ENCODE data around the gene PDZD2. TPM values are rescaled to one million over a fixed set of nuclear protein-coding genes. Genes with fewer than 3 reads are reported as not detected.

The PDZD2 gene
- total and polyA plus RNA-seq, 2 experiments from 2014 or later = 0.21 TPM; not detected in 1

DNA sequence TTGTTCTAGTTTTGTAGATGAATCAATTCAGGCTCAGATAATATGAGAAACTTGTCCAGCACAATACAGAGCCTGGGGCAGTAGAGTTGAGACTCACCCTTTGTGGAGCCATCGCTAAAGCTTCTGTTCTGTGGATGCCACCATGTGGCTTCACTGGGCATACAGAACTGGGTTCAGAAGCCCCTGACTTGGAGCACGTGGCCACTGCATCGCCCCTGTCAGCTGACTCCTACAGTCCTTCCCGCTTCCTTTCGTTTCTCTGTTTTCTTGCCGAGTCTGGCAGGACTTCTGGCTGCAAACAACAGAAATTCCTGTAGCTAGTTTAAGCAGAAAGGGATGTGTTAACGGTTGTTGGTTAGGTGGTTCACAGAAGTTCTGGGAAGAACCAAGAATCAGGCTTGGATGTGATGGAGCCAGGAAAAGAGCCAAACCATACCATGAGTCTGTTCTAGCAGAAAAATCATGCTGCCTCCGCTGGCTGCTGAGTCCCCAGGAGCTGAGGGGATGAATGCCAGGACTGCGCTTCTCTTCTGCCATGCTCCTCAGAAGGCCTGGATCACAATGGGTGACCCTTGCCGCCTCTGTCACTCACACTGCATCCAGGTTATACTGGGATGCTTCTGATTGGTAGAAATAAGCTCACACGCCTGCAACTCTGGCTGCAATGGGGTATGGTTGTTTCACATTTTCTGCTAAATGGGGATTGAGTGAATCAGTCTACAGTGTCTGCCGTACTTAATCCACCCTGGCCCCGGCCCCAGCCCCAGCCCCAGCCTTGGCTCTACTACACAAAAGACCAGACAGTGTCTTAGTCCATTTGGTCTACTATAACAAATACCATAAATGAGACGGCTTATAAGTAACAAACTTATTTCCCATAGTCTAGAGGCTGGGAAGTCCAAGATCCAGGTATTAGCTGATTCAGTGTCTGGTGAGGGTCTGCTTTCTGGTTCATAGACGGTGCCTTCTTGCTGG lies 272.6 kb downstream of the PDZD2 start:
- no peak overlapping the region for H3K9ac ChIP-seq
- no peaks in the 10 kb centered on the region for H3K36me3 ChIP-seq (ENCODE audit: low read depth)
- no peaks in the 10 kb centered on the region for H3F3A ChIP-seq (ENCODE audit: insufficient read depth)
- H3K4me1 ChIP-seq (ENCODE audit: insufficient read depth) = 0 out of 2 replicates have a peak, but pooled peaks cover 5% of the 10 kb centered on the region
- no peaks in the 10 kb centered on the region for H3K9me3 ChIP-seq (ENCODE audit: low read depth)
- H3K9me2 ChIP-seq (ENCODE audit: insufficient read depth) = no peaks in the 10 kb centered on the region
- in situ Hi-C loops (cut with MboI) = no loop called here
- H3K4me2 ChIP-seq (ENCODE audit: unreplicated experiment) = no peak overlapping the region
- H3K79me2 ChIP-seq (ENCODE audit: insufficient read depth) = no peaks in the 10 kb centered on the region
- no peak overlapping the region for H3K4me3 ChIP-seq
- no peaks in the 10 kb centered on the region for H4K20me1 ChIP-seq (ENCODE audit: insufficient read depth)
- no peak for DNase-seq
- TF ChIP-seq EZH2phosphoT487 (IDR thresholded peaks at IDR 0.05; ENCODE audit: insufficient read depth, low read depth) (no peak), EZH2 (IDR thresholded peaks at IDR 0.05; ENCODE audit: insufficient read depth, poor library complexity, severe bottlenecking) (no peak)
- H3K27ac ChIP-seq = no peak overlapping the region
- peaks cover 16% of the 10 kb centered on the region; the same call in 1 of the 2 replicates for H3K27me3 ChIP-seq (replicated peaks; ENCODE audit: insufficient read depth)
- whole genome bisulfite sequencing, 2 experiments (ENCODE audit: low coverage in 1 of 2, low lambda C conversion rate in 2 of 2, missing lambda C conversion rate in 2 of 2) = 70 to 76% methylated on average over 15 of the region's 15 CpGs
- no peak overlapping the region for H2AFZ ChIP-seq

DNA sequence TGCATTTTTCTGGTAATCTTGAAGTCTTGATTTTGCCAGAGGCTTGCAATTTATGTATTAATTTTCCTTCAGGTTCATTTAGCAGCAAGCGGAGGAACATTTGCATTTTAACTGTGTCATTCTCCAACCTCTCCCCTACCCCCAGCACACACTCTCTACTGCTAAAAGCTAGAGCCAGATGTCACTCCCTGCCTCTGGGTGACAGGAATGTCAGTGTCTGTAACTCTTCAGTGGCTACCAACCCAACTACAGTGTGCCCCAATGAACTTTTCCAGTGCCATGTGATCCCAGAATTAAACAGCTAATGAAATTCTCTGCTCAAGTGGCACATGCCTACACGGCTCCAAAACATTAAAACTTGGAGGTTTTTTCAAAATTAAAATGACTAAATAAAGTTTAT lies 274.9 kb downstream of the PDZD2 start:
- 0 out of 2 replicates have a peak, but pooled peaks cover 5% of the 10 kb centered on the region for H3K4me1 ChIP-seq (ENCODE audit: insufficient read depth)
- H2AFZ ChIP-seq = no peak overlapping the region
- H3K4me2 ChIP-seq (ENCODE audit: unreplicated experiment) = no peak overlapping the region
- H3K9me2 ChIP-seq (ENCODE audit: insufficient read depth) = no peaks in the 10 kb centered on the region
- H4K20me1 ChIP-seq (ENCODE audit: insufficient read depth) = no peaks in the 10 kb centered on the region
- H3K4me3 ChIP-seq = no peak overlapping the region
- 24 to 29% methylated on average over 2 of the region's 2 CpGs for WGBS, 2 experiments (ENCODE audit: low coverage in 1 of 2, low lambda C conversion rate in 2 of 2, missing lambda C conversion rate in 2 of 2)
- no peak overlapping the region for H3K27ac ChIP-seq
- TF ChIP-seq EZH2phosphoT487 (IDR thresholded peaks at IDR 0.05; ENCODE audit: insufficient read depth, low read depth) (no peak), EZH2 (IDR thresholded peaks at IDR 0.05; ENCODE audit: insufficient read depth, poor library complexity, severe bottlenecking) (no peak)
- H3K9ac ChIP-seq = no peak overlapping the region
- H3K79me2 ChIP-seq (ENCODE audit: insufficient read depth) = no peaks in the 10 kb centered on the region
- H3K9me3 ChIP-seq (ENCODE audit: low read depth) = no peaks in the 10 kb centered on the region
- in situ Hi-C loops (cut with MboI) = no loop called here
- DNase-seq = no peak
- no peaks in the 10 kb centered on the region for H3K36me3 ChIP-seq (ENCODE audit: low read depth)
- H3F3A ChIP-seq (ENCODE audit: insufficient read depth) = no peaks in the 10 kb centered on the region
- H3K27me3 ChIP-seq (replicated peaks; ENCODE audit: insufficient read depth) = peaks cover 22% of the 10 kb centered on the region

DNA sequence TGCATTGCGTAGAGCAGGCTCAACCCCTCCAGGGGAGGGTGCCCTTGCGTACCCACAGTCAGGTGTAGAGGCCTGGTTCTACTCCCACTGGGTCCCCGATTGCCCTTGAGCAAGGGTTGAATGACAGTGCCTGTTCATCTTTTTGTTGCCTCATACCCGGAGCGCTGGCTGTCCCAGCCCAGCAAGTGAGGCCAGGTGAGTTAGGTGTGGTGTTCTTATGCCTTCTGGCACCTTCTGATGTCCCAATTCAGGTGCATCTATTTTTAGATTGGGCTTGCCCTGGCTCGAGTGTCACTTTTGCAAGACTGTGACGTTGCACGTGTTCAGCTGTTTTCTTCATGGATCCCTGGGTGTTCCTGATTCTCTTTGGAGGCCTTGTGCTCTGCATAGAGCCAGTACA lies 277.4 kb downstream of the PDZD2 start:
- H3K4me3 ChIP-seq = no peak overlapping the region
- in situ Hi-C loops (cut with MboI) = no loop called here
- no peaks in the 10 kb centered on the region for H3F3A ChIP-seq (ENCODE audit: insufficient read depth)
- H3K36me3 ChIP-seq (ENCODE audit: low read depth) = no peaks in the 10 kb centered on the region
- TF ChIP-seq EZH2 (IDR thresholded peaks at IDR 0.05; ENCODE audit: insufficient read depth, poor library complexity, severe bottlenecking) (no peak), EZH2phosphoT487 (IDR thresholded peaks at IDR 0.05; ENCODE audit: insufficient read depth, low read depth) (no peak)
- H3K27me3 ChIP-seq (replicated peaks; ENCODE audit: insufficient read depth) = peaks cover 26% of the 10 kb centered on the region
- H3K9me3 ChIP-seq (ENCODE audit: low read depth) = no peaks in the 10 kb centered on the region
- H2AFZ ChIP-seq = no peak overlapping the region
- H3K79me2 ChIP-seq (ENCODE audit: insufficient read depth) = no peaks in the 10 kb centered on the region
- WGBS, 2 experiments (ENCODE audit: low coverage in 1 of 2, low lambda C conversion rate in 2 of 2, missing lambda C conversion rate in 2 of 2) = 67 to 70% methylated on average over 8 of the region's 8 CpGs
- no peak overlapping the region for H3K9ac ChIP-seq
- H3K27ac ChIP-seq = no peak overlapping the region
- H3K9me2 ChIP-seq (ENCODE audit: insufficient read depth) = no peaks in the 10 kb centered on the region
- H3K4me2 ChIP-seq (ENCODE audit: unreplicated experiment) = no peak overlapping the region
- no peak for DNase-seq
- no peaks in the 10 kb centered on the region for H4K20me1 ChIP-seq (ENCODE audit: insufficient read depth)
- H3K4me1 ChIP-seq (ENCODE audit: insufficient read depth) = 0 out of 2 replicates have a peak, but pooled peaks cover 5% of the 10 kb centered on the region

DNA sequence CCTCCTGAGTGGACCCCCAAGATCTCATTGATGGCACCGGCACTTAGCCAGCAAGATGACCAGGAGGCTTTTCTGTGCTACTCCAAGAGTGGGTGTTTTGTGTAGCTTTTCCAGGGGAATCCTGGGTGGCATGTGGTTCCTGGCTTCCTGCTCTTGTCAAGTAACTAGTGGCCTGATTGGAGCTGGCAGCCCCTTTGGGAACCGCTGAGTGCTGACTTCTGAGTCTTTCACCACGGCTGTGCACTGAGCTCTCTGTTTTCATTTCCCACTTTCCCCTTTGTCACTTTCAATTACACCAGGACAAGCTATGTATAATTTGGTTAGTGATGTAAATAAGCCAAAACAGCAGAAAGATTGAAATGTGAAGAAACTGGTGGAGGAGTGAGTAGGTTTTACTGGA lies 279.8 kb downstream of the PDZD2 start:
- DNase-seq = no peak
- Histone ChIP-seq H3K36me3 (ENCODE audit: low read depth) (no peaks in the 10 kb centered on the region), H3K4me3 (no peak overlapping the region), H3K9me3 (ENCODE audit: low read depth) (no peaks in the 10 kb centered on the region), H2AFZ (no peak overlapping the region), H3K4me2 (ENCODE audit: unreplicated experiment) (no peak overlapping the region), H3F3A (ENCODE audit: insufficient read depth) (no peaks in the 10 kb centered on the region), H3K4me1 (ENCODE audit: insufficient read depth) (0 out of 2 replicates have a peak, but pooled peaks cover 5% of the 10 kb centered on the region), H3K27ac (no peak overlapping the region), H3K9ac (no peak overlapping the region), H3K79me2 (ENCODE audit: insufficient read depth) (no peaks in the 10 kb centered on the region), H3K27me3 (replicated peaks; ENCODE audit: insufficient read depth) (peaks cover 26% of the 10 kb centered on the region), H4K20me1 (ENCODE audit: insufficient read depth) (no peaks in the 10 kb centered on the region), H3K9me2 (ENCODE audit: insufficient read depth) (no peaks in the 10 kb centered on the region)
- TF ChIP-seq EZH2phosphoT487 (IDR thresholded peaks at IDR 0.05; ENCODE audit: insufficient read depth, low read depth) = no peak
- TF ChIP-seq EZH2 (IDR thresholded peaks at IDR 0.05; ENCODE audit: insufficient read depth, poor library complexity, severe bottlenecking) = no peak
- in situ Hi-C loops (cut with MboI) = no loop called here
- WGBS, 2 experiments (ENCODE audit: low coverage in 1 of 2, low lambda C conversion rate in 2 of 2, missing lambda C conversion rate in 2 of 2) = 69 to 73% methylated on average over 3 of the region's 3 CpGs
